ENCODE measurements around the gene PTPRN2.
"Not testable (repeated sequence)": the region's sequence is repeated elsewhere in the genome, so short reads cannot be mapped to it uniquely, and the experiment has no call there.

Gene PTPRN2

DNA sequence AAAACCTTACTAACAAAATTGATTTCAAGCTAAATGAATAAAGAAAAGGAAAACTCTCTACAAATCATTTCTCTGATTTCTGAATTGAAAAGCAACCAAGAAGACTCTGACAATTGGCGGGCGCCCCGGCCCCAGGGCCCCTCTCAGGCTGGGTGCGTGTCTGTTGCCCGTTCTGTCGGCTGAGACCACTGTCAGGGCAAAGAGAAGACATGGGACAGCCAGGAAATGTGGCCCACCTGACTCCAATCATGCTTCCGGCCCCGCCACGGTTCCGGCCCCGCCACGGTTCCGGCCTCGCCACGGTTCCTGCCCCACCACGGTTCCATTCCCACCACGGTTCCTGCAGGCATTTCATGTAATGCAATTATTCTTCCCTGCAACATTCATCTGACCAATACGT lies 115.9 kb downstream of the PTPRN2 start:
- DNase-seq (ENCODE audit: low read depth in 4 of 4, low spot score in 1 of 4) = no peak

DNA sequence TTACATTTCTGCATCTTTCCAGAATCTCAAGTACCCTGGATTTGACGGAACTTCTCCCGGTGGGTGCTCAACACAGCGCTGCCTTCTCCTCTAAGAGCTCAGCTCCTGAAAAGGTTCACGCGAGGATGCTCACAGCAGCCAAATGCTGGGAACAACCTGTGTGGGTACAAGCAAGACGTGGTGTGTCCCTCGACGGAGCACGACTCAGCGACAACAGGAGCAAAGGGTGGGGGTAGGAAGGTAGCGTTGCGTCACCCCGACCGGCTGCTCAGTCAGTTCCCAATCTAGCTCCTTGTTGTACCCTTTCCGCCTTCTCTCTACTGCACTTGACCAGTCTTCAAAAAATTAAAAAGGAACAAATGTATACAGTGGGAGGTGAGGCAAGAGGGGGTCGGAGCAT lies 117.3 kb downstream of the PTPRN2 start:
- no peak for DNase-seq (ENCODE audit: low read depth in 4 of 4, low spot score in 1 of 4)

- no peak for DNase-seq (ENCODE audit: low read depth in 4 of 4, low spot score in 1 of 4)
Observed at GRCh38 chr7:158469396-158470051, 118.1 kb downstream of the PTPRN2 start.

DNA sequence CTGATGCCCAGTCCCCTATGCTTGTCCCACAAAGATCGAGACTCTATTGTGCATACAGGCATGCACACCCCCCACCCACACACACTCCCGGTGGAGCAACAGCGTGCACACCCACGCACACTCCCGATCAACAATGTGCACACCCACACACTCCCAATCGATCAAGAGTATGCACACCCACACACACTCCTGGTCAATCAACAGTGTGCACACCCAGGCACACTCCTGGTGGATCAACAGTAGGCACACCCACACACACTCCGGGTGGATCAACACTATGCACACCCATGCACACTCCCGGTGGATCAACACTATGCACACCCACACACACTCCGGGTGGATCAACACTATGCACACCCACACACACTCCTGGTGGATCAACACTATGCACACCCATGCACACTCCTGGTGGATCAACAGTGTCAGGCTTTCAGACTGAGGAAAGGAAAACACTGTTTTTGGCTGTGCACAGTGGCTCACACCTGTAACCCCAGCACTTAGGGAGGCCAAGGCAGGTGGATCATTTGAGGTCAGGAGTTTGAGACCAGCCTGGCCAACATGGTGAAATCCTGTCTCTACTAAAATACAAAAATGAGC lies 118.8 kb downstream of the PTPRN2 start:
- DNase-seq (ENCODE audit: low read depth in 4 of 4, low spot score in 1 of 4) = no peak

DNA sequence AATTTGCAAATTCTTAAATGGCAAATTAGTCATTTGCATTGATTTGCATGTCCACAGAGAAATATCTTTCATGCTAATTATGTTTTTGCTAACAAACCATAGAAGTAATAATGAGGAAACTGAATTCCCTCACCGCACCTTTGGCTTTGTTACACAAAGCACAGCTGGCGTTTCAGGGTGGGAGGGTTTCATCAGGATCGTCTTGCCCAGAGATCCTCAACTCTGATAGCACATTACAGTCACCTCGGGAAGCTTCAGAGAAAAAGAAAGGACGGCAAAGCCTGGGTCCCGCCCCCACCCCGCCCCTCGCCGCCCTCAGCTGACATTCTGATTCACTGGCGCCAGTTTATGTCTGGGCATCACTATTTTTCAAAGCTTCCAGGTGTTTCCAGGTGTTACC lies 119.4 kb downstream of the PTPRN2 start:
- DNase-seq (ENCODE audit: low read depth in 4 of 4, low spot score in 1 of 4) = no peak

GRCh38 chr7:158467562-158467961 lies 120.1 kb downstream of the PTPRN2 start:
- no peak for DNase-seq (ENCODE audit: low read depth in 4 of 4, low spot score in 1 of 4)

DNA sequence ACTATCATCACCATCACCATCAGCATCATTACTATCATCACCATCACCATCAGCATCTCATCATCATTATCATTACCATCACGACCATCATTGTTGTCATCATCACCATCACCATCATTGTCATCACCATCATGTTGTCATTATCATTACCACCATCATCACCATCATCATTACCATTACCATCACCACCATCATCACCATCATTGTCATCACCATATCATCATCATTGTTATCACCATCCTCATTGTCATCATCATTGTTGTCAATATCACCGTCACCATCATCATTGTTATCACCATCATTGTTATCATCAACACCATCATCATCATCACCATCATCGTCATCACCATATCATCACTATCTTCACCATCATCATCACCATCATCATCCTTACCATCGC lies 124.3 kb downstream of the PTPRN2 start:
- no peak for DNase-seq (ENCODE audit: low read depth in 4 of 4, low spot score in 1 of 4)

DNA sequence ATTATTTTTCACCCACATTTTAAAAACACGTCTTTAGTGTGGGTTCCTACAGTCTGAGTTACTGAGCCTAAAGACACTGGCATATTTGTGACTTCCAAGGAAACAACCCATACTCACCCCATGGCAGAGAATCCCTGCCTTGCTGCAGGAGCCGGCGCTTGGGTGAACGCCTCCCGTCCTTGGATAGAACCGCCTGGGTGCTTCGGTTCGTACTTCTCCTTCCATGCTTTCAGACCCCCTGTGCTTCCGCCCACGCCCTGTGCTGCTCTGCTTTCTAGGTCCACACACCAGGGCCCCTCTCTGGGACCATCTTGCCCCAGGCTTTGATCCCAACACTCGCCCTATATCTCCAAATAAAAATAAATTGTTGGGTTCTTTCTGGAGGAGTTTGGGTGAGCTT lies 125.8 kb downstream of the PTPRN2 start:
- DNase-seq (ENCODE audit: low read depth in 4 of 4, low spot score in 1 of 4) = no peak

- no peak for DNase-seq (ENCODE audit: low read depth in 4 of 4, low spot score in 1 of 4)
Observed at GRCh38 chr7:158460665-158461064, 127.0 kb downstream of the PTPRN2 start.

DNA sequence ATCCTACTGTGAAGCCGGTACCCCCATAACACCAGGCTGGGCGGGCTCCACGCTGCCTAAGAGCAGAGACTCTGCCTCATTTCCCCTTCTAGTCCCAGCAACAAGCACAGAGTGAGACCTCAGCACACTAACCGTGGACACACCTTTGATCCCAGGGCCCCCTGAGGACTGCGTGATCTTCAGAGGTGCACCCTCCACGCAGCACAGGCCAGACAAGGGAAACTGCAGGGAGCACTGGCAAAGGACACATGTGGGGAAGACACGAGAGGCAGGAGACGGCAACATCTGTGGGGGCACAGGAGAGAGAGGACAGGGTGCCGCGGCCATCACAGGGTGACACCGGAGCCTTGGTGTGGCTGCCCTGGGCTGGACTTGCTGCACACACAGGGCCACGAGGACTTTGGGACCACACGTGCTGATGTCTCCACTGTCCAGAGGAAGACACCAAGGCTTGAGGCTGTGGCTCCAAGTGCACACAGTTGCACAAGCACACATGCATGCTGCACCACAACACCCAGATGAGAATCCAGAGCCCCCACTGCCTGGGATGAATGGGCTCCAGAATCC lies 128.8 kb downstream of the PTPRN2 start:
- DNase-seq (ENCODE audit: low read depth in 4 of 4, low spot score in 1 of 4) = no peak

GRCh38 chr7:158458096-158458495 lies 129.5 kb downstream of the PTPRN2 start:
- no peak for DNase-seq (ENCODE audit: low read depth in 4 of 4, low spot score in 1 of 4)

GRCh38 chr7:158457586-158457985 lies 130.0 kb downstream of the PTPRN2 start:
- not testable (repeated sequence) for DNase-seq (ENCODE audit: low read depth in 4 of 4, low spot score in 1 of 4)

GRCh38 chr7:158454631-158455030 lies 133.0 kb downstream of the PTPRN2 start:
- DNase-seq (ENCODE audit: low read depth in 4 of 4, low spot score in 1 of 4) = no peak

DNA sequence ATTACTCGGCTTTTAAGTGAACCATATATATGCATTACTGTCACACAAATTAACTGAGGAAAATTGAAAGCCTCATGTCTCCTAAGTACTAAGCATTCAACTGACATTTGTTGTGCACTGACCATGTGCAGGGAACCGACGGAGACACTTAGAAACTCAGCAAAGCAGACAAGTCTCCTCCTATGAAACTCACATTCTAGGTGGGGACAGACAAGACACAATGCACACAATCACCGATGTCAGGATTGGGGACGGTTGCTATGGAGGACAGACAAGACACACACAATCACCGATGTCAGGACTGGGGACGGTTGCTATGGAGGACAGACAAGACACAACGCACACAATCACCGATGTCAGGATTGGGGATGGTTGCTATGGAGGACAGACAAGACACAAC lies 134.0 kb downstream of the PTPRN2 start:
- no peak for DNase-seq (ENCODE audit: low read depth in 4 of 4, low spot score in 1 of 4)

- no peak for DNase-seq (ENCODE audit: low read depth in 4 of 4, low spot score in 1 of 4)
Observed at GRCh38 chr7:158452331-158452730, 135.3 kb downstream of the PTPRN2 start.

- DNase-seq (ENCODE audit: low read depth in 4 of 4, low spot score in 1 of 4) = no peak
Observed at GRCh38 chr7:158450476-158451124, 137.0 kb downstream of the PTPRN2 start.

GRCh38 chr7:158449942-158450341 lies 137.7 kb downstream of the PTPRN2 start:
- no peak for DNase-seq (ENCODE audit: low read depth in 4 of 4, low spot score in 1 of 4)

DNA sequence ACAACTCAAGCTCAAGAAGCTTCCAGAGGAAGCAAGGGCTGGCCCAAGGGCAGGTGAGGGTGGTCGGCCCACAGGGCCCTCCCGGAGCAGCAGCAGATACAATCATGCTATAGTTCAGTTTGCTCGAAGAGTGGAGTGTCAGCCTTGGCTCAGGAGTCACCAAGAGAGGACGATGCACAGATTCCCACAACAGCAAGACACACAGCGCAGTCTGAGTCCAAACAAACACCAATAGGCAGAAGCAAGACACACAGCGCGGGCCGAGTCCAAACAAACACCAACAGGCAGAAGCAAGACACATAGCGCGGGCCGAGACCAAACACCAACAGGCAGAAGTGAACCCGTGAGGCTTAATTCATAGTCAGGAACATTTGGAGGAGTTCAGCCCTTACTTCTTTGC lies 138.4 kb downstream of the PTPRN2 start:
- no peak for DNase-seq (ENCODE audit: low read depth in 4 of 4, low spot score in 1 of 4)

DNA sequence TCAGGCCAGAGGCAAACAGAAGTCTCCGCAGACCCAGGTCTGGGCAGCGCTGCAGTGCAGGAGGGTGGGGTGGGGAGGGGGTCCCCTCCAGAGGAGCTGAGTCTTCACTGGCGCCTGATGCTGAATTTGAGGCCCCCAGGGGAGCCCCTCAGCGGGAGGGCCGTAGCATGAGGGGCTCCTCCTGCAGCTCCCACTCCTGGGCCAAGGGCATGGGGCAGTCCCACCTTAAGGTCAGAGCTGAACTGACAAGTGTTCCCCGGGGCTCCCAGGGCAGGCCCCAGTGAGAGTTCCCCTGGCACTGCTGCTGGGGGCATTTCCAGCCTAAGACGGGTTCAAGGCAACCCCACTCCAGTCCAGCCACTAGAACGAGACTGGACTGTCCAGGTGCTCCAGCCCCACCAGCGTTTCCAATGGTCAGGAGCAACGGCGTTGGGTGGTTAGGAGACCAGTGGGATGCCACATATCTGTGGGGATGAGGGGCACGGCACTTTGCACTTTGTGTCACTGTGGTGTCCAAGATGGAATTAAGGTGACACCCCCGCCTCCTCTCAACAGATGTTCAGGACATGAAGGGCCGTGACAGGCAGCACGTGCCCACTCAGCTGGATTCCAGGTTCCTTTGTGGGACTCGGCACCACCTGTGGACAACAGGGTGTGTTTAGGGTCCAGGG lies 139.1 kb downstream of the PTPRN2 start:
- DNase-seq (ENCODE audit: low read depth in 4 of 4, low spot score in 1 of 4) = no peak

- no peak for DNase-seq (ENCODE audit: low read depth in 4 of 4, low spot score in 1 of 4)
Observed at GRCh38 chr7:158447506-158448171, 140.0 kb downstream of the PTPRN2 start.

- DNase-seq (ENCODE audit: low read depth in 4 of 4, low spot score in 1 of 4) = no peak
Observed at GRCh38 chr7:158447151-158447505, 140.5 kb downstream of the PTPRN2 start.
